Mucosa of stomach (tissue), 1 donor: ENCODE measurements around the gene MYEF2.

Source experiments
- H3K27me3 ChIP-seq: one replicate; pipeline ENCODE4 v1.7.0; 2013; ENCODE audit warnings: mild to moderate bottlenecking, low read length; ENCODE audit not compliant: control insufficient read depth, insufficient read depth
- H3K36me3 ChIP-seq: one replicate; pipeline ENCODE4 v1.7.0; 2013; ENCODE audit warnings: low read length; ENCODE audit not compliant: control insufficient read depth, insufficient read depth
- H3K4me1 ChIP-seq: one replicate; pipeline ENCODE4 v1.7.0; 2013; ENCODE audit warnings: mild to moderate bottlenecking, low read length; ENCODE audit not compliant: control insufficient read depth, insufficient read depth
- H3K4me3 ChIP-seq: one replicate; pipeline ENCODE4 v1.7.0; 2013; ENCODE audit warnings: low read length
- H3K9ac ChIP-seq: one replicate; pipeline ENCODE4 v1.7.0; 2013; ENCODE audit warnings: mild to moderate bottlenecking, low read length, moderate library complexity
- H3K9me3 ChIP-seq: one replicate; pipeline ENCODE4 v1.7.0; 2013; ENCODE audit warnings: mild to moderate bottlenecking, low read length, moderate library complexity; ENCODE audit not compliant: control insufficient read depth
- donor health status: Pancreatic carcinoma.

Gene MYEF2

DNA sequence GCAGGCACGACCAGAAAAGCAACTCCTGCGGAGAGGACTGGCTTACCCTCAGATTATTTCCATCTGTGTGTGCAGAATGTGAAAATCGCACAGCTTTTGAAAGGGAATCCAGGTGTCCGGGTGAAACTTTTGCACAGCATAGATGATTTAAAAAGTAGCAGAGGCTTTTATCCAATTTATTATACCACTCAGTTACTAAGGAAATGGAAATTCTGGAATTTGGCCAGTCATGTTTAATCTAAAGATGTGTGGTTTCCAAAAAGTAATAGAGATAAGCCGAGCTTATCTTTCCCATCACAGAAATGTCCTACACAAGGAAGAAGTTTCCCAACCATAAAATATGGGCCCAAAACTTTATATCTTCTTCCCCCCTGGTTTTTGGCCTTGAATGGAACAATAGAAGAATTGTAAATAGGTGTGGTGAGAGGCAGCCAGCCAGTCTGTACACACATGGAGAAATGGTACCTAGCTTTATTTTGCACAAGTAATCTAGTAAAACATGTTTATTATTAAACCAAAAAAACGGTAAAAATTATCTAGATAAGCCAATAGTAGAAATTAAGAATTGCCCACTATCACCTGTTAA lies 76.6 kb downstream of the MYEF2 start:
- Histone ChIP-seq H3K4me1 (no peaks in the 10 kb centered on the region), H3K36me3 (no peaks in the 10 kb centered on the region), H3K9me3 (no peaks in the 10 kb centered on the region), H3K9ac (no peak overlapping the region), H3K4me3 (no peak overlapping the region), H3K27me3 (no peaks in the 10 kb centered on the region)

DNA sequence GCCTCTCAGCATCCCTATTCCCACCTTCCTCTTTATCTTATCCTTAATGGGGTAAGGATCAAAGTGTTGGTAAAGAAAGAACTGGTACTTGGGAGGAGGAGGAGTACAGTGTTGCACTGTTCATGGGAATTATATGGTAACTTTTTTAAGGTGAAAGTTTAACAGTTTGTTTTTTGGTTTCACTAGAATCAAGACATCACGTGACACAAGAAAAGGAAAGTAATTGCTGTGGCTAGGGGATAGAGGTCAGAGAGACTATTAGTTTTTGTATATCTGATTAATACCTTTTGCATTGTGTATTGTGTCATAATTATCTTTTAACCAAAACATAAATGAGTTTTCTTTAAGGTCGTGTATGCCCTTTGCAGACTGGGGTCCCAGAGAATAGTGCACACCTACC lies 80.8 kb downstream of the MYEF2 start:
- no peaks in the 10 kb centered on the region for H3K9me3 ChIP-seq
- H3K4me3 ChIP-seq, result no peak overlapping the region
- H3K4me1 ChIP-seq, result no peaks in the 10 kb centered on the region
- H3K36me3 ChIP-seq, result no peaks in the 10 kb centered on the region
- no peaks in the 10 kb centered on the region for H3K27me3 ChIP-seq
- H3K9ac ChIP-seq, result no peak overlapping the region

DNA sequence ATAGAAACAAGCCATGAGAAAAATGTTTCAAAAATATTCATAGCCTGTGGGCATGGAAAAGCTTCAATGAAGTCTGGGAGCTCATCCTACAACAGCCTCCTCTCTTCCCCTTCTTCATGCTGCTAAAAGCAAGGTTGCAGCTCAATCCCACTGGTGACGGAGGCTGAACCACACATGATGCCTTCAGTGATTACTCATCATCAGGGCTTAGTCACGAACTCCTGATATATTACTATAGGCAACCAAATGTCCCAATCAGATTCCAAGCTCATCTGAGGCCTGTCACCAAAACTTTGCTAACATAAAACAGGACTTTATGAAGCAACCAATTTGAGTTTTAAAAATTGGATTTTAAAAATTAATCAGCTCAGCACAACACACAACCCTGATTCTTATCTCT lies 81.3 kb downstream of the MYEF2 start:
- Histone ChIP-seq H3K27me3 (no peaks in the 10 kb centered on the region), H3K9ac (no peak overlapping the region), H3K9me3 (no peaks in the 10 kb centered on the region), H3K36me3 (no peaks in the 10 kb centered on the region), H3K4me3 (no peak overlapping the region), H3K4me1 (no peaks in the 10 kb centered on the region)

DNA sequence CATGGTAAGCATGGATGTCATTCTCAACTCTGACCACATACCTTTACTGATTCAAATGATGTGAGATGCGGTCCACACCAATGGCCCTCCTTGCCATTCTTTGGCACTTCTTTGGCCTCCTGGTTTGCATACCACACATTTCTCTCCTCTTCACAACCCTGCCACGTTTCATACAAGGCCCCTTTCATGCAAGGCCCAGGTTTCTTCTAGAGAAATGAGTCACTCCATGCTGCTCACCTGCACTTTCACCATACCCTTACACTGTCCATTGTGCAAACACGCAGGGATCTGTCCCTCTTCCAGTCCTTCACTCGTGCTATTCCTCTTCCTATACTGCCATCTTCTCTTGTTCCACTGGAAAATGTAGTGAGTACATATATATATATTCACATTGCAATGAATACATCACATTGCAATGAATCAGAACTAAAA lies 81.7 kb downstream of the MYEF2 start:
- no peaks in the 10 kb centered on the region for H3K27me3 ChIP-seq
- H3K4me3 ChIP-seq, result no peak overlapping the region
- H3K36me3 ChIP-seq, result no peaks in the 10 kb centered on the region
- no peak overlapping the region for H3K9ac ChIP-seq
- H3K4me1 ChIP-seq, result no peaks in the 10 kb centered on the region
- H3K9me3 ChIP-seq, result no peaks in the 10 kb centered on the region

DNA sequence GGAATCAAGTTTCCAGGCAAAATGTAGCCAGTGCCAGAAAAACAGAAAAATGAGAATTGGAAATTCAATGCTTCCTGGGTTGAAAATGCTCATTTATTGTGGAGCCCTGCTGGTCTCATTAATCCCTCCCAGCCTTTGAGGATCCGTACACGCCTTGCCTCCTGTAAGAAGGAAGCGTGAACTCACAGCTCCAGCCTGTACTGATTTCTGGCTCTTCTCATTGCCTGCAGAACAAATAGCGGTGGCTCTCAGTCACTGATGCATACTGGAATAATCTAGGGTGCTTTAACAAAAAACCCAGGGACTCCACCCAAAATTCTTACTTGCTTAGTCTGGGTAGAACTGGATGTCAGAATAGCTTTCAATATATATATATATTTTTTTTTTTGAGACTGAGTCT lies 86.6 kb downstream of the MYEF2 start:
- Histone ChIP-seq H3K4me3 (no peak overlapping the region), H3K9ac (no peak overlapping the region), H3K9me3 (no peaks in the 10 kb centered on the region), H3K4me1 (no peaks in the 10 kb centered on the region), H3K27me3 (no peaks in the 10 kb centered on the region), H3K36me3 (no peaks in the 10 kb centered on the region)

DNA sequence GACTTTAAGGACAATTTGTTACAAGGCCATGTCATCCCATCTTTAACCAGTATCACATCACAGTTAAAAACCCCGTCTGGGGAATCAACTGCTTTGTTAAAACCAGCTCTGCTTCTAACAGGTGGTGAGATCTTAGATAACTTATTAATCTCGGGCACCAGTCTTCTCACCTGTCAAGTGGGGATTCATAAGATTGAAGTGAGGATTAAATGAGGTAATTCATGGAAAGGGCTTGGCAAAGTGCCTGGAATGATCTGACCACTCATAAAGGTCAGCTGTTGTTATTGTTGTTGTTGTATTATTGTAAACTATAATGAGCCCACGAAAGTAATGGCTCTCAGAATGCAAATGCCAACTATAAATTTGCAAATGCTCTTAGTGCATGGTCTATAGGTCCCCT lies 87.4 kb downstream of the MYEF2 start:
- no peak overlapping the region for H3K9ac ChIP-seq
- H3K4me3 ChIP-seq, result no peak overlapping the region
- H3K4me1 ChIP-seq, result no peaks in the 10 kb centered on the region
- no peaks in the 10 kb centered on the region for H3K36me3 ChIP-seq
- H3K9me3 ChIP-seq, result no peaks in the 10 kb centered on the region
- H3K27me3 ChIP-seq, result no peaks in the 10 kb centered on the region

DNA sequence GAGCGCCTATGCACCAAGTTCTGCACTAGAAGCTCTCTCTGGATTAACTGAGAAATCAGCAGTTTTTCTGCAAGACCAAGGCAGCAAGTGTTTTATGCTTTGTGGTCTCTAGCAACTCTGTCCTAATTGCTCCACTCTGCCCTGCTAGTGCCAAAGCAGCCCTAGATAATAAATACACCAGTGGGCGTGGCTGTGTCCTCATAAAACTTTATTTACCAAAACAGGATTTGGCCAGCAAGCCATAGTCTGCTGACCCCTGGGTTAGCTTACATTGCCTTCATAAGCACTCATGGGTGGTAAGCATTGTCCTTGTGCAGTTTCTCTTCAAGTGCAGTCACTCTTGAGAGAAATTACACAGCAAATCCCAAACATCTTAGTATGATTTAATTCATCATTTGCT lies 88.0 kb downstream of the MYEF2 start:
- Histone ChIP-seq H3K27me3 (no peaks in the 10 kb centered on the region), H3K4me1 (no peaks in the 10 kb centered on the region), H3K36me3 (no peaks in the 10 kb centered on the region), H3K9me3 (no peaks in the 10 kb centered on the region), H3K9ac (no peak overlapping the region), H3K4me3 (no peak overlapping the region)

DNA sequence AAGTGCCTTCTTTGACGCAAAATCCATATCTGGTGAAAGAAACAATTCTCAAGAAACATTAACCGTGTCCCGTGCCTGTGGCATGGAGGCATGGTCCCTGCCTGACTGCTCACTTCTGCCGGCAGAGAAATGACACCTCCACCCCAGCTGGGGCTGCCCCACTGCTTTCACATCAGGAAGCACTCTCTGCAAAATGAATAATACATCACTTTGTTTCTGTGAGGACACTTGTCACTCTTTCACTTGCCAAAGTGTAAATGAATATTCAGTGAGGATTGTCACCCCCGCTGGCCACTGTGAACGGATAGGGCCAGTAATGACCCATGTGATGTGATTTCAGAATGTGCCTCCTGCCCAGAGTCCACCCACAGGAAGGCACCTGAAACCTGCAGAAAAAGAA lies 88.4 kb downstream of the MYEF2 start:
- H3K9me3 ChIP-seq, result no peaks in the 10 kb centered on the region
- no peaks in the 10 kb centered on the region for H3K4me1 ChIP-seq
- H3K27me3 ChIP-seq, result no peaks in the 10 kb centered on the region
- H3K9ac ChIP-seq, result no peak overlapping the region
- no peaks in the 10 kb centered on the region for H3K36me3 ChIP-seq
- H3K4me3 ChIP-seq, result no peak overlapping the region

DNA sequence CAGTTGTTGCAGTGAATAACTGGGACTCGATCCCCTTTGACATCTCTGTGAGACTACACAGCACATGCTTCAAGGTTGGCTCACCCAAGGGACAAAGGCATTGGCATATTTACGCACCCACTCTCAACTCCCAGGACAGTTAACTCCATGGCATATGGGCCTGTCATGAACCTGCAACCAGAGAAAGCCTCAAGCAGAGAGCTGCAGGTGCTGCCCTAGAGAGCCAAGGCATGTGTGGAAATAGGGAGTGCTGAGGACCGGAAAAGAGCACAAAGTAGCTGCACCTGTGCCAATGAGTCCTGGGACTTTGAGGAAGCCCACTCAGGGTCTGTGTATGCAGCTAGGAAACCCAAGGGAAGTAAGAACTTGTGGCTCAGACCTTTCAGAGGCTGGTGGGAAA lies 90.3 kb downstream of the MYEF2 start:
- Histone ChIP-seq H3K36me3 (no peaks in the 10 kb centered on the region), H3K27me3 (no peaks in the 10 kb centered on the region), H3K9me3 (no peaks in the 10 kb centered on the region), H3K4me1 (no peaks in the 10 kb centered on the region), H3K9ac (no peak overlapping the region), H3K4me3 (no peak overlapping the region)

DNA sequence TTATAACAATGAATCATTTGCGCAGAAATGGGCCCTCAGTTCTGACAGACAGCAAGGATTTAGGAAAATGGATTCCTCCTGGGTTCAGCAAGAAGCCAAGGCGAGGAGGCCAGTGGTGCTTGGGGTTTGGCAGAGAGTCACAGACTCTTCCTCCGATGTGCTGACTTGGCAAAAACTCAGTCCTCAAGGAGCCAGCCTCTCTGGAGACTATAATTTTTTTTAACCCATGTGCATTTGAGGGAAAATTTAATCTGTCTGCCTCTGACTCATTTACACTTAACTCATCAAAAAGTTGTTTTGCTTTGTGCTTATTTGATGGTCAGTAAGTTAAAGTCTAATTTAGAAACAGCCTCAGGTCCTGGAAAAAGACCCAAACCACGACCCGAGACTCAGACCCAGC lies 91.5 kb downstream of the MYEF2 start:
- Histone ChIP-seq H3K4me1 (no peaks in the 10 kb centered on the region), H3K9me3 (no peaks in the 10 kb centered on the region), H3K27me3 (no peaks in the 10 kb centered on the region), H3K9ac (no peak overlapping the region), H3K4me3 (no peak overlapping the region), H3K36me3 (no peaks in the 10 kb centered on the region)

DNA sequence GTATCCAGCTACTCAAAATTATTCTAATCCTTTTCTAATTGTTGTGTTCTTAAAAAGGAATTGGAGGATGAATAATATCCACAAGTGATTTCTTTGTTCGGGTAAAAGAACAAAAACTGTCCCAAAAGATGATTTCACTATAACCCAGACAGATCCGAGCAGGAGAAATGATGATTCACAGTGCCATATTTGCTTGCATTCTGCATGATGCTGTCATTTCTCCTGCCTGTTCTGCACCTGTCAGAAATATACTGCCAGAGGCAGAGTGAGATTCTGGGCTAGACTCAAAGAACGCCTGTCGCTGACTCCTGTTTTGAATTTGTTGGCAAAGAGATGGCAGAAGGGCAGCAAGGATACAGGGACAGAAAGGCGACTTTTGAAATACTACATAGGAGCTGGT lies 92.0 kb downstream of the MYEF2 start:
- H3K4me3 ChIP-seq, result no peak overlapping the region
- no peaks in the 10 kb centered on the region for H3K9me3 ChIP-seq
- H3K36me3 ChIP-seq, result no peaks in the 10 kb centered on the region
- H3K27me3 ChIP-seq, result no peaks in the 10 kb centered on the region
- no peak overlapping the region for H3K9ac ChIP-seq
- H3K4me1 ChIP-seq, result no peaks in the 10 kb centered on the region

DNA sequence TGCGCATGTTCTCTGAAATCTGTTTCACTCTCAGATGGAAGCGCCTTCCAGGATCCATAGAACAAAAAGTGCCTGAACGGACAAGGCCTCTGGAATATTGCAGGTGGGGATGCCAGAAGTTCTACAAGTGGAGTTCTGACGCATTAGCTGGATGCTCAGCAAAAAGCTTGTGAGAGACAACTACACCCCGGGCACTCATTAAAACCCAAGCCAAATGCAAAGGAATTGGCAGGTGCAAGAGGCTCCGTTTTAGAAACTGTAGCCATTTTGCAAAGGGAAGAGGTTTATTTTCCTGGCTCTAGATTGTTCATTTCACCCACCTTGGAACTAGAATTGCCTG lies 92.5 kb downstream of the MYEF2 start:
- H3K9me3 ChIP-seq, result no peaks in the 10 kb centered on the region

More for the DNA sequence above, 92.5 kb downstream of the MYEF2 start:
- H3K27me3 ChIP-seq, result no peaks in the 10 kb centered on the region
- no peak overlapping the region for H3K4me3 ChIP-seq
- H3K36me3 ChIP-seq, result no peaks in the 10 kb centered on the region
- H3K4me1 ChIP-seq, result no peaks in the 10 kb centered on the region
- H3K9ac ChIP-seq, result no peak overlapping the region
